Ramos (cell line): ENCODE data around the gene FAIM2.

ENCODE experiments used
- in situ Hi-C: fragments of 300-500 bp; cut with MboI; formaldehyde crosslinking; loops from one replicate; pipeline ENCODE4 v1.14.3; 2022; ENCODE audit warnings: low sequenced_read_pairs; ENCODE audit not compliant: unreplicated experiment

Gene FAIM2

GRCh38 chr12:49903700-49904423 lies at the start of gene FAIM2:
Gene FAIM2 (minus strand): TSS chr12:49903900. CDS start chr12:49903792, 108 bp downstream.
- in situ Hi-C loops: no loop called here

GRCh38 chr12:49953151-49953550 lies 49.5 kb upstream of the FAIM2 start:
- in situ Hi-C loops: no loop called here

- in situ Hi-C loops: no loop called here
Observed at GRCh38 chr12:49952391-49953055, 48.8 kb upstream of the FAIM2 start.

GRCh38 chr12:49951411-49952240 lies 47.9 kb upstream of the FAIM2 start:
- in situ Hi-C loops: no loop called here

DNA sequence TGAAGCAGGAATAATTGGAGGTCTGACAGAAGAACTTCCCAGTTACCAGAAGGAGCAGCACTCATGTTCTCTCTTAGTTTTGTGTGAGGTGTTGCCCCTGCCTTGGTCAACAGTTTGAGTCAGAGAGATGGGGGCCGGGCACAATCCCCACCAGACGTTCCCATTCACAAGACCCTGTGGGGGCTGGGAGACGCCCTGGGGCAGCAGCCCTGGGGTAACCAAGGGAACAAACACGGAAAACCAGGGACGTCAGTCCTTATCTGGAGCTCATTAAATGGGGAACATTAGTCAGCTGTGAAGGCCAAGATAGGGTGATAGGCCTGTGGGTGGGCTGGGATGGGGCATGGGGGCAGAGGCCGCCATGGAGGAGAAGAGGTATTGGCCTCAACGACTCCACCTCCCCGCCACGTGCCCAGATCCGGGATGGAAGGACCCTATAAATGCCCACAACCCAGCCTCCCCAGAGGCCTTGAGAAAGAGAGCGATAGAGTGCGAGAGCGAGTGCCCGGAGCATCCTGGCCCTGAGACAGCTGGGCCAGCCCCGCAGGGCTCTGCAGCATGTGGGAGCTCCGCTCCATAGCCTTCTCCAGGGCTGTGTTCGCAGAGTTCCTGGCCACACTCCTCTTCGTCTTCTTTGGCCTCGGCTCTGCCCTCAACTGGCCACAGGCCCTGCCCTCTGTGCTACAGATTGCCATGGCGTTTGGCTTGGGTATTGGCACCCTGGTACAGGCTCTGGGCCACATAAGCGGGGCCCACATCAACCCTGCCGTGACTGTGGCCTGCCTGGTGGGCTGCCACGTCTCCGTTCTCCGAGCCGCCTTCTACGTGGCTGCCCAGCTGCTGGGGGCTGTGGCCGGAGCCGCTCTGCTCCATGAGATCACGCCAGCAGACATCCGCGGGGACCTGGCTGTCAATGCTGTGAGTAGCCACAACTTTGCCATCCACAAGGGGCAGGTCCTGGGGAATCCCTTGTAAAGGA lies 46.9 kb upstream of the FAIM2 start, which contains the start of gene AQP2:
AQP2 (plus strand) TSS at position 465 of the 979 bp plus-strand sequence; CDS start at position 559, 94 bp downstream.
- in situ Hi-C loops: no loop called here

DNA sequence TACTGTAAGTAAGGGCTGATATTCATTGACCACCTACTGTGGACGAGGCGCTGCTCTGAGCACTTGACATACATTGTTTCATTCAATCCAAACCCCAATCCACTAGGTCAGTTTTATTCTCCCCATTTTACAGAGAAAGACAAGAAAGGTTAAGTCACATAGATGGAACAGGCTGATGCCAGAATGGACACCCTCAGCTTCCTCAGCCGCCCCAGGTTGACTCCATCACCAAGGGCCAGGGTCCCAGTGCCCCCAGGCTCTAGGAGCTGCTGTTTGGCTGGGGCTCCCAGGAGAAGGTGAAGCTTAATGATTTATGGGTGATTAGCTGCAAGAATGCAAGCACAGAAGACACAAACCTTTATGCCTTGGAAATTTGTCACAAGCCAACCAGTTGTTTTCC lies 46.2 kb upstream of the FAIM2 start:
- in situ Hi-C loops: no loop called here

DNA sequence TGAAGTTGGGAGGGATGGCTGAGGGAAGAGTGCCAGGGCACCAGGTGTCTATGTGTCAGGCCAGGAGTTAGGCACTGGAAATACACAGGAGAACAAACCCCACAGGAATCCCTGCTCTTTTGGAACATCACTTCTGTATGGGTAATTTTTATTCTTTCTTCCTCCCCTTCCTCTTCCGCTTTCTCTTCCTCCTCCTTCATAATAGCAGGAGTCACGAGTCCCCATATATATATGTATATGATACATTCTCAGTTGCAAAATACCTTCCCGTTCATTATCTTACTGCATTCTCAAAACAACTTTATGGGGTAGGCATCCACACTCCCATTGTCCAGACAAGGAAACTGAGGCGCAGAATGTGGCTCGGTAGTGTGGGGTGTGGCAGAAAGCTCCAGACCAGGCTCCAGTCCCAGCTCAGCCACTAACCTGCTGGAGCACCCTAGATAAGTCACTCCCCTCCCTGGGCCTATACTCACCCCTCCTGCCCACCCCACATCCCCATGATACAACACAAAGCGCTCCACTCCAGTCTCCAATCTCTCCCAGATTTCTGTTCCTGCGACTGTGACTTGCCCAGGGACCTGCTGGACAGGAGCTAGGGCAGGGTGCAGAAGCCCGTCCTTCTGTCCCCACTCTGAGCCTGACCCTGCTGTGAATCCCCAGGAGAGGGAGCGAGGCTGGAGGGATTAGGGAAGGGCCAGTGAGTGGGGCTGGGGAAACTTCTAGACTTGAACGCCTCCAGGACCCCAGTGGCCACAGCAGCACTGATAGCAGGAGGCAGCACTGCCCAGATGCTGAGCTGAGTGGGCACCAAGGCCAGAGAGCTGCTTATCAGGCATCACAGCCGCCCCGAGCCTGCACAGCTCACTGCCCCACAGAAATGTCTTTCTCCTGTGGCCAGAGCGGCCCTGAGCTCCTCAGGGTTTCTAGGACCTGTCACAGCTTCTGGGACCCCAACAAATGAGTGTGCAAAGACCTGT lies 45.5 kb upstream of the FAIM2 start:
- in situ Hi-C loops: no loop called here

DNA sequence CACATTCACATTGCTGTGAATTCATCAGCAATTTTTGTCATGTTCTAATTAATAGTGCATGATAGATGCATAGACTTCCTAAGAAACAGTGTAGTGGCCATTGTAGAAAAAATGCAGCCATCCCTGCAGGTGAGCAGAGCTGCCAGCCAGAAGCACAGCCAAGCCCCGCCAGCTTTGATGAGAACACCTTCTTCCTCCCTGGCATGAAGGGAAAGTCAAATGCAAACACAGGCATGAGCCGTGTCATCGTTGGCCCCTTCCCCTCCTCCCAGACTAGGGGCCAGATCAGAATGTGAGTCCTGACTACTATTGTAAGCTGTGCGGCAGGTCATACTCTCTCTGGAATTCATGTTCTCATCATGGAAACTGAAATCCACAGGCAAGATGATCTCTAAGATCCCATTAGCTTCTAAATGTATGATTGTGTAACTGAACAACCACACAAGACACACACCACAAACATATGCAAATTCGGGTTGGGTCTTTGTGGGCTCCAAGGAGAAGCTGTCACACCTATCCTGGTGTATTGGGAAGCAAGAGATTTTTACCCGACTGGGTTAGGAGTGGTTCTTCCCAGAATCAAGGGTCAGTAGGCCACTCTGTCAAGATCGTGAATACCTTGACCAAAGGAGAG lies 44.0 kb upstream of the FAIM2 start:
- in situ Hi-C loops: no loop called here

GRCh38 chr12:49946497-49946896 lies 42.8 kb upstream of the FAIM2 start:
- in situ Hi-C loops: no loop called here

DNA sequence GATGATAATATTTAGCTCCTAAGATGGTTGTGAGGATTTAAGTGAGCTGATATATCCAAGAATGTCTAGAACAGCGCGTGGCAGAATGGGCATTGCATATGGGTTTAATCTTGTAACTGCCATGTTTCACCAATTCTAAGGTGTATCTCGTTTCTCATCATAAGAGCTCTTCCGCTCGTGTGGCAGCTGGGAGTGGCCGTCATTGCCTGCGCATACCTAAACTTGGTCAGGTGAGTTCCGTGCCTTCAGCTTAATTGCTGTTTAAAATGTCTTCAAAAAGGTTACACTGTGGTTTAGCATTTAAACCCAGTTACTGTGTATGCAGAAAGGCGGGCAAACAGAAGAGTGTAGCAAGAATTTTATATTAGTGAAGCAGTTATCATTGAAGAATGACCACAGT lies 42.4 kb upstream of the FAIM2 start:
- in situ Hi-C loops: no loop called here

GRCh38 chr12:49945394-49946080 lies 41.8 kb upstream of the FAIM2 start:
- in situ Hi-C loops: no loop called here

DNA sequence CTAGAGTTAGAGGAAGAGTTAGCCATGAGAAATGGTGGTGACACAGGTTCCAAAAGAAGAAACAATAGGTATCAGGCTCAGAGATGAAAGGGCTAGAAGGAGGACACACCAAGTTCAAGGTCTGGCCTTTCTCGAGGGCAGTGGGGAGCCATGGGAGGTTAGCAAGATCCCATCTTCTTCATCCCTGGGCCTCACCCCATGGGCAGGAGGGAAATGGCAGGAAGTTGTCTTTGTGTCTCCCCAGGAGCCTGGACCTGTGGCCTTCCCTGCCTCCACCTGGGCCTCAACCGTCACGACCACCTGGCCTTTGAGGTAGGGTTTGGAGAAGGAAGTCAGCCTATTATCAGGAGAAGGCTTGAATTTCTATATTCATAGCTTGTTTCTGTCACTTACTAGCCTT lies 41.0 kb upstream of the FAIM2 start:
- in situ Hi-C loops: no loop called here

- in situ Hi-C loops: no loop called here
Observed at GRCh38 chr12:49944046-49944445, 40.3 kb upstream of the FAIM2 start.

GRCh38 chr12:49943625-49943960 lies 39.9 kb upstream of the FAIM2 start:
- in situ Hi-C loops: no loop called here

DNA sequence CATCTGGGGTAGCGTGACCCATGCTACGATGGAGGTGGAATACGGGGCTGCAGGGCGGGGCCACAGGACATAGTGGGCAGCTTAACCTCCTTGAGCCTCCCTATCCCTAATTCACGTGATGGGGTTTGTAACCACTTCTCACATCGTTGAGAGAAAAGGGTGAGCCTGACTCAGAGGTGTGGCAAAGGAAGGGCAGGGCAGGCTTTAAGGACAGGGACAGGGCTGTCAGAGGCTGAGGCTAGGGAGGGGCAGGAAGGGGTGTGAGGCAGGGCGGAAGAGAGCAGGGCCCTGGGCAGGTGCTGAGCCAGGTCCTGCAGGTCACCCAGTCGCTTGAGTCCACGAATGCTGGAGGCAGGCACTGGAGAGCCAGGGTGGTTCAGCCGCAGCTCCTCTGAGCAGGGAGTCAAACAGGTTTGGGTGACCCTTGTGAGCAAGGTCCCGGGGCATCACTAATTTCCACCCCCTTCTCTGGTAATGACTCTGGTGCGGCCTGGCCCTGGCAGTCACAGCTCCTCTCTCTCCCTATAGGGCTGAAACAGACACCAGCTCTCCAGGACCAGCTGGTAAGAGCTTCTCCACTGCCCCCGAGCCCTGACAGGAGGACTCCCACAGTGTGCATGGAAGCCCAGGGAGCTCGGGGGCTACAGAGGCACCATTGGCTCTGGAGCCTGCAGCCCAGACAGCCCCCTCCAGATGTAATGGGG lies 39.4 kb upstream of the FAIM2 start:
- in situ Hi-C loops: no loop called here

DNA sequence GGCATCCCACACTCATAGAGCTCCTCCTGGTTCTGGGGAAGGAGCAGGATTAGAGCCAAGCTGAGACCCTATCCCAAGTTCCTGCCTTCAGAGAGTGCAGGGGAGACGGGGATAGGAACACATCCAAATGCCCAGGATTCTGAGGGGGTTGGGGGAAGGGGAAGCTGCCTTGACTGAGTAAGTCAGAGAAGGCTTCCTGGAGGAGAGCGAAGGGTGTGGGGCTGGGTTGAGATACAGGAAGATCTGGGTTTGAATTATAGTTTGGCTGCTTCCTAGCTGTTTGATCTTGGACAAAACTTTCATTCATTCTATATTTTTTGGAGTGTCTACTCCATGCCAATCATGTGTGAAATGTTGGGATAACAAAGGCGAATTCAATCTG lies 38.8 kb upstream of the FAIM2 start:
- in situ Hi-C loops: no loop called here
